GM18517 (cell line): ENCODE measurements around the gene SRRM2.

Source experiments
- ATAC-seq: cut with Tn5 transposase; IDR thresholded peaks from one replicate; pipeline ENCODE4 v1.9.1; 2021; ENCODE audit warnings: mild to moderate bottlenecking, moderate library complexity; ENCODE audit not compliant: unreplicated experiment

Gene SRRM2

GRCh38 chr16:2818272-2818876, 65.9 kb downstream of the SRRM2 start:
- ATAC-seq, result no peak

- ATAC-seq, result no peak
Observed at GRCh38 chr16:2819179-2819938, 66.9 kb downstream of the SRRM2 start.

GRCh38 chr16:2819939-2820835, 67.7 kb downstream of the SRRM2 start:
- ATAC-seq, result no peak
